Adipose tissue (tissue), 3 donors: ENCODE measurements around the gene TSPAN18. TPM values are rescaled to one million over a fixed set of nuclear protein-coding genes. Genes with fewer than 3 reads are reported as not detected.
A peak's percentile ranks its signal among the peaks of the same experiment; 100 is the strongest.

Experiments used
- H3K27ac ChIP-seq: one replicate; pipeline ENCODE4 v1.5.1; 2013; ENCODE audit warnings: low read depth, low read length
- WGBS, 3 donors: extraction: QIAGEN DNeasy Blood & Tissue Kit; methylation state at CpG; one replicate each; pipeline ENCODE4 v1.1.7; 2013; 5-methylcytosine and 5-hydroxymethylcytosine counted together
- polyA plus RNA-seq, 3 donors: library from polyadenylated mRNA; stranded (reverse); fragments of 200-250 nt; gene quantifications; one replicate each; pipeline ENCODE4 v1.2.3, GENCODE V29; 2013
- donor health status: healthy with polysubstance abuse.
- donor health status: Bipolar disorder and iron deficiency.
- donor health status: healthy.

TSPAN18 gene
- polyA plus RNA-seq, 3 donors, result 1.6 to 15.6 (median 14.4) TPM

DNA sequence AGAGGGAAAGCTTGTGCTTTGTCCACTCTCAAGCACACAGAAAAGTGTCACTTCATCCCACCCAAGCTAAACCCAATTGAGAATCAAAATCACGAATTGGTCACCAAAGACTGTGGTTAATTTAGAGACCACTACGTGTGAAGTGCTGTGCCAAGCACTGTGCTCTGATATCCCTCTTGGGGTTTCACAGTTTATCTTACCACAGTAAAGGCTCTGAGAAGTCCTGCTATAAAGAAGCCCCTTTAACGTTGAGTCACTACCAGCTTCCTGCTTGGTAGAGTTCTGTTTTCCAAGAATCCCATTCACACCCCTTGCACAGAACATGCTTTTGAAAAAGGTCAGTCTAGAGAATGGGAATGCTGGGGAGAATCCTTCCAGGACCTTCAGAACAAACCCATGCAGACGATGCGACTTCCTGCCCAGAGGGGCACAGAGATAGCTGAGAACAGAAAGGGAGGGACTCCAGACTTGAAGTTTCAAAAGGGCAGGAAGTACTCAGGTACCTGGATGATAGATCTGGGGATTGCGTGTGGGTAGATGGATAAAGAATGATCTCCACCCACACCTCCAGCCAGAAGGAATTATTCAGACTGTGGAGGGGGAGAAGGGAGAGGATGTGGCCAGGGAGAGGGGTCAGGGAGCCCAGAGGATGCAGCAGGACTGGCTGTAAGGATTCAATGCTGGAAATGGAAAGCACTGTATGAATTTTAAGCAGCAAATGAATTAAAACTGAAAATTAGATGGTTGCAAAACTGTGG, 18.1 kb upstream of the TSPAN18 start:
- WGBS, 3 donors, result 65 to 71% (median 67%) methylated on average over 6 of the region's 6 CpGs
- no peak overlapping the region for H3K27ac ChIP-seq

DNA sequence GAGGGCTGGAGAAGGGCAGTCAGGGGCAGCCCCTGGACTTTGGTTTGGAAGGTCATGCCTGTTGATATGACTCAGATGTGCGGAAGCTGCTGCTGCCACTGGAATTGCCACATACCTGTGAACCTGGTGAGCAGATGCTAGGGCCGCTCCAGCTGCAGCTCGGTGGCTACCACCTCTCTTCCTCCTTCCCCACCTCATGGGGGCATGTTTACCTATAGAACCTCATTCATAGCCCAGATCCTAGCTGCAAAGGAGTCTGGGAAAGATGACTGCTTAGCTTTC, 17.5 kb upstream of the TSPAN18 start:
- WGBS, 3 donors, result 68 to 79% (median 76%) methylated on average over 3 of the region's 3 CpGs
- H3K27ac ChIP-seq, result no peak overlapping the region

DNA sequence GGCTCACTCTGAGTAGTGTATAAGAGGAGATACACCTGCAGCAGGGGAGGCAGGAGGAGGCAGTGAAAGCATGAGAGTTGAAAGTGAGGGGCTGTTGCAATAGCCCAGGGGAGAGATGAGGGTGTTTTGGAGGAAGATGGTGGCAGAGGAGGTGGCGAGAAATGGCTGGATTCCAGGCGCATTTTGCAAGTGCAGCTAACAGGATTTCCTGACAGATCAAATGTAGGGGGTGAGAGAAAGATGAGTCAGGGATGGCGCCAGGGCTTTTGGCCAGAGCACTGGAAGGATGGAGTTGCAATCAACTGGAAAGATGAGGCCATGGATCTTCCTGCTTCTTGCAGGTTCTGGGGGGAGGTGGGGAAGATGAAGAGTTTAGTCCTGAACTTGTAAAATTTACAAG, 16.8 kb upstream of the TSPAN18 start:
- 43 to 77% (median 54%) methylated on average over 3 of the region's 3 CpGs for WGBS, 3 donors
- no peak overlapping the region for H3K27ac ChIP-seq

DNA sequence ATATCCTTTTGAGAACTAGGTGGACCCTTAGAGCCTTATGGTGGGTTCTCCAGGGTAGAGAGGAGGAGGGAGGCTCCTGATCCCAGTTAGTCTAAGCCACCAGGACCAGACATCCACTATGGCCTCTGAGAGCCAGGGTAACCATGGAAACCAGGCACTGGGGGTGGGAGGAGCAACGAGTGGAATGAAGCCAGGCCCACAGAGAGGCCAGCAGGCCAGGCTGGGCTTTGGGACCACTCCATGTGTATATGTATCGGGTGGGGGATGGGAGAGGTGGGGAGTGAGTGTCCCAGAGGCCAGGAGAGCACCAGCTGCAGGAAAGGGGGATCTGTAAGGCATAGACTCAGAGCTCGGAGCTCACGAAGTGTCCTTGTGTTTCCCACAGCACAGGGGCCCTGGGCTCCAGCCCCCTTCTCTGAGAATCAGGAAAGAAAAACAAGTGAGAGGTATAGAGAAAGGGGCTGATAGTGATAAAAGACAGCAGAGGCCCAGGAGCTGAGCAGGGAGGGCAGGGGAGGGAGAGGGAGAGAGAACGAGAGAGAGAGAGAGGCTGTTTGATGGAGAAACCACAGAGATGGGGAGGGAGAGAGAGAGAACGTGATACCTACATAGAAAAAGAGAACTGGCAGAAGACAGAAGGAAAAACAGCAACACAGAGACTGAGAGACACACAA, 15.5 kb upstream of the TSPAN18 start:
- H3K27ac ChIP-seq, result no peak overlapping the region
- WGBS, 3 donors, result 45 to 71% (median 63%) methylated on average over 6 of the region's 6 CpGs

DNA sequence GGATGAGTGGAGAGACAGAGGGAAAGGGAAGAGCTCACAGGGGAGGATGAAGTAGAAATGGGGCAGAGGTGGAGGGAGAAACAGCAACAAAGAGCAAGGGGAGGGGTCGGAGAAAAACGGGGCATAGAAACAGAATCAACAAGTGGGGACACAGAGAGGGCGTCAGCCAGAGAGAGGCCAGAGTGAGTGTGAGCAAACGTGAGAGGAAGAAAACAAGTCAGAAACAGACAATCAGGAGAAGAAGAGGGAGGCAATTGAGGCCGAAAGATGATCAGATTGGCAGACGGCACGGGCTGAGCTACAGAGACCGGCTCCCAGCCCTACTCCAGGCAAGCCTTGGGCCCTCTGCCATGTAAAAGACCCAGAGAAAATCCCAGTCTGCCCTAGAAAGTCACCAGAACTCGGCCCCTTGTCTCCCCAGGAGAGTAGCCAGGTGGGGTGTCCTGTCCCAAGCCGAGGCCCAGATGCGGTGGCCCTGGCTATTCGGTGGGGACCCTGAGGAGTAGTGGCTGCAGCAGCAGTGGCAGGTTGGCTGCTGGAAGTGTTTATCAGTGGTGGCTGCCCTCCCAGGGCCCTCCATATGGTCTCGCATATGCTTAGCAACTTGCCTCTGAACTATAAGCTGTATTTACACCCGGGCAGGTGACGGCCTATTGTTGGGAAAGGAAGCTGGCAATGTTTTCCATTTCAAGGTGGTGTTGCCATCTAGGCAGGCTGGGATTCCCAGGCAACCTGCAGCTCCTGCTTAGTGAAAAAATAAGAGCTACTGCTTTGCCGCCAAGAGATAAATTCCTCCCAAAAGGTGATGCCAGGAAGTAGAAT, 14.8 kb upstream of the TSPAN18 start:
- 51 to 79% (median 78%) methylated on average over 16 of the region's 16 CpGs for WGBS, 3 donors

DNA sequence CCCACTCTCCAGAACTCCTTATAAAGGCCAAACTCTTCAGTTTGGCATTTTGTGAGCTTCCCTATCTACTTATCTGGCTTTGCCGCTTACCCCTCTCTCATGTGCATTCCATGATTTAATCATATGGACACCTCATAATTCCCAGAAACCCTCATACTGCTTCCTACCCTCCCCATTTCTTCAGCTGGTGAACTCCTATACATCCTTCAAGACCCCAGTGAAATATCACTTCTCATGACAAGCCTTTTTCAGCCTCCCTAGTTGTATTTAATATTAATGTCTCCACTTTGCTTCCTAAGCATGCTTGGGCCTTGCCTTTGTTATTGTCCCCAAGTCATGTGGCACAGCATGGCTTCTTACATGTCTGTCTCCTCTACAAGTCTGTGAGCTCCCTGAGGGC, 13.7 kb upstream of the TSPAN18 start:
- no peak overlapping the region for H3K27ac ChIP-seq
- WGBS, 3 donors, result 83 to 96% (median 90%) methylated on average over 1 of the region's 1 CpG

More for the DNA sequence above, 14.8 kb upstream of the TSPAN18 start:
- H3K27ac ChIP-seq, result no peak overlapping the region

DNA sequence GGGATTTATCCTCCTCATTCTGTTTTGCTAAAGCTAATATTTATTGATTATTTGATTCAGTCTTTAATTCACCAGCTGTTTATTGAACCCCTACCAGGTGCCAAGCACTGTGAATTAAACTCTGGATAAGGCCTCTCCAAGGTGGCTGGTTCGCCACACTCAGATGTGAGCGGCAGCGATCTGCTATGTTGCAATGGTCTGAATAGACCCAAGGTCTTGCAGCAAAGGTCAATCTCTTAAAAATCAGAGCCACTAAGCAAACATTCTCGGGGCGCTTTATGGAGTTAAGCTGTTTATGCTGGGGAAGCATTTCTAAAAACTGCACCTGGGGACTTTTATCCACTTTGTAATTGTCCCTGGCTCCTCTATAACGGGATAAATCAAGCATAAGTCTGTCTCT, 10.5 kb upstream of the TSPAN18 start:
- 45 to 85% (median 79%) methylated on average over 6 of the region's 6 CpGs for WGBS, 3 donors
- no peak overlapping the region for H3K27ac ChIP-seq

DNA sequence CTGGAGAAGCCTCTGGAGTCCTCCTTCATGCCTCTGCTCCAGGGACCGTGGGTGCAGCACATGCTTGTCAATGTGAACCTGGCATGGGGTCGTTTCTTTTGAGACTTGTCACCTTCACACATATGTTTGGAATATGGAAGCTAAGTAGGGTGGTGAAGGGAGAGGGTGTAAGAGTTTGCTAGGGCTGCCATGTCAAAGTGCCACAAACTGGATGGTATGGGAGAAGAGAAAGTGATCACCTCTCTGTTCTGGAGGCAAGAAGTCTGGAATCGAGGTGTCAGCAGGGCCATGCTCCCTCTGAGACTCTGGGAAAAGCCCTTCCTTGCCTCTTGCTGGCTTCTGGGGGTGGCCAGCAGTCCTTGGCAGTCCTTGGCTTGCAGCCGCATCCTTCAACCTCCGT, 8.7 kb upstream of the TSPAN18 start:
- WGBS, 3 donors, result 78 to 91% (median 90%) methylated on average over 5 of the region's 5 CpGs
- no peak overlapping the region for H3K27ac ChIP-seq

DNA sequence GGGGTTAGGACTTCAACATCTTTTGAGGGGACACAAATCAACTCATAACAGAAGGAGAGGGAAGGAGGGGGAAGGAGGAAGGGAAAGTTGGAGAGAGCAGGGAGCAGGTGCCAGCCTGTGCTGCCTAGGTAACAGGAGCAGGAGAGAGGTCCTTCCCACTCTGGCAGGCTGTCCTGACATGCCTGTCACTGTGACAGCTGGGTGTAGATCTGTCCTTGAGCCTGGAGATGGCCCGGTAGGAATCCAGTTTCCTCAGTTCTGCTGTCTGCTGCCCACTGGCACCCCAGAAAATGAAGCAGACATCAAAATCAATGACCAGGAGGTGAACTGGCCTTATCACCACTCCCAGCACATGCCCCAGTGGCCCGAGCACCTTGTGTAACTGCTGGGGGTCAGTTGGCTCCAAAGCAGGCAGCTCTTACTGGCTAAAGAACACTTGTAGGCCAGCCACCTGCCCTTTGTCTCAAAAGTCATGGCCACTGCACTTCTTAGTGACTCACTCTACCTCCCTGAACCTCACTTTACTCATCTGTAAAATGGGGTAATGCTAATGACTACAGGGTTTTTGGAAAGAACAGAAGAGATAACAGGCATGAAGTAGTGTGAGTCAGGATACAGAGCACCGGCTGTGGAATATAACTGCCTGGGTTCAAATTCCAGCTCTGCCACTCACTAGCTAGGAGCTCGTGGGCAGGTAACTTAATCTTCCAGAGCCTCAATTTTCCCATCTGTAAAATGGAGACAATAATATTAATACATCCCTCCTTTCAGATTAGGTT, 8.0 kb upstream of the TSPAN18 start:
- WGBS, 3 donors, result 67 to 92% (median 90%) methylated on average over 4 of the region's 4 CpGs

DNA sequence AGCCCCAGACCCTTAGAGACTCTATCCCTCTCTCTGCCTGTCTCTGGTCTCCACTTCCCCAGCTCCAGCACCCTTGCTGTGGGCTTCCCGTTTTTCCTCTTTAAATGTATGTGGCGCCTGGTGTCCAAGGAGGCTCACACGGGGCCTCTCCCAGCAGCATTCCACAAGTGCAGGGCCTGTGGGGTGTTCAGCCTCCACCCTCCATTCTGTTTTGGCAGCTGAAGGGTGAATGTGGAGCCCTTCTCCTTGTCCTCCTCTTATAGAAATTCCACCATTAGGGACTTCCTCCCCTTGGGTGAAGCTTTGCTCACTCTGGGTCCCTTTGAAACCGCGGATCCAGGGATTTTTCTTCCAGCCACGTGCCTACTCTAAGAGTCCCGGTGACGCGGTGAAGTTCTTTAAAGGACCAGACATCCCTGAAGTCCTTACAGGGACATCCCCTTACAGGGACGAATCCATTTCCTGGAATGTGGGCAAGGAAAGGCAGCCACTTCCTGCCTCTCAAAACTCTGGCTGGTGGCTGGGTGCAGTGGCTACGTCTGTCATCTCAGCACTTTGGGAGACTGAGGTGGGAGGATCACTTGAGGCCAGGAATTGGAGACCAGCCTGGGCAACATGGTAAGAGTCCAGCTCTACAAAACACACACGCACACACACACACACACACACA, 1.6 kb upstream of the TSPAN18 start:
- WGBS, 3 donors, result 68 to 70% (median 69%) methylated on average over 12 of the region's 12 CpGs

More for the DNA sequence above, 8.0 kb upstream of the TSPAN18 start:
- no peak overlapping the region for H3K27ac ChIP-seq

DNA sequence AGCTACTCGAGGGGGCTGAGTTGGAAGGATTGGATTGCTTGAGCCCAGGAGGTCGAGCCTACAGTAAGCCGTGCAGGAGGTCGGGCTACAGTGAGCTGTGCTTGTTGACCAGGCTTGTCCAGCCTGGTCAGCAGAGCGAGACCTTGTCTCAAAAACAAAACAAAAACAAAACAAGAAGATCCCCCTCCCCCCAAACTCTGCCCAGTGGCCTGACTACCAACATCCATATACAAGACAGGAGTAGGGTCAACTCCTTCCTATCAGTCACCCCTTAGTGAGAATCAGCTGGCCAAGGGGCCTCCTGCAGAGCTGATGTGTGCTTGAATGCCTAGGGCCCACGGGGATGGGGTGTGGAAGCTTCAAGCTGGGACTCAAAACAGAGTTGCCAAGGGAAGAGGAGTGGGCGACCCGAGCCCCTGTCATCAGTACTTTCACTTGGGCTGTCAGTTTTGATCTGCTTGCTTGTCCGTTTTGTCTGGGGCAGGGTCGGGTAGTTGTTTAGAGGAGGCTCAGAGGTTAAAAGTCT, 942 bp upstream of the TSPAN18 start:
- no peak overlapping the region for H3K27ac ChIP-seq
- WGBS, 3 donors, result 65 to 76% (median 68%) methylated on average over 10 of the region's 10 CpGs

More for the DNA sequence above, 1.6 kb upstream of the TSPAN18 start:
- H3K27ac ChIP-seq, result no peak overlapping the region

DNA sequence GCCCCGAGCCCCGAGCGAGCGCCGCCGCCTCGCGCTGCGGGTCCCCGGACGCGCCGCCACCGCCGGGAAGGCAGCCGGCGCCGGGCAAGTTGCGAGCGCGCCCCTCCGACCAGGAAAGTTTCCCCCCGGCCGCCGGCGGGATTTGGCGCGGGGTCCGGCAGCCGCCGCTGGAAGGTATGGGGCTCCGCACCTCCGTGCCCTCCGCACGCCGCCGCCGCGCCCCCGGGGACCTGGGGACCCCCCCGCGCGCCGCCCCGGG, 281 bp downstream of the TSPAN18 start:
- 1 to 2% (median 1%) methylated on average over 18 to 45 of the region's 45 CpGs for WGBS, 3 donors
- H3K27ac ChIP-seq, result no peak overlapping the region

DNA sequence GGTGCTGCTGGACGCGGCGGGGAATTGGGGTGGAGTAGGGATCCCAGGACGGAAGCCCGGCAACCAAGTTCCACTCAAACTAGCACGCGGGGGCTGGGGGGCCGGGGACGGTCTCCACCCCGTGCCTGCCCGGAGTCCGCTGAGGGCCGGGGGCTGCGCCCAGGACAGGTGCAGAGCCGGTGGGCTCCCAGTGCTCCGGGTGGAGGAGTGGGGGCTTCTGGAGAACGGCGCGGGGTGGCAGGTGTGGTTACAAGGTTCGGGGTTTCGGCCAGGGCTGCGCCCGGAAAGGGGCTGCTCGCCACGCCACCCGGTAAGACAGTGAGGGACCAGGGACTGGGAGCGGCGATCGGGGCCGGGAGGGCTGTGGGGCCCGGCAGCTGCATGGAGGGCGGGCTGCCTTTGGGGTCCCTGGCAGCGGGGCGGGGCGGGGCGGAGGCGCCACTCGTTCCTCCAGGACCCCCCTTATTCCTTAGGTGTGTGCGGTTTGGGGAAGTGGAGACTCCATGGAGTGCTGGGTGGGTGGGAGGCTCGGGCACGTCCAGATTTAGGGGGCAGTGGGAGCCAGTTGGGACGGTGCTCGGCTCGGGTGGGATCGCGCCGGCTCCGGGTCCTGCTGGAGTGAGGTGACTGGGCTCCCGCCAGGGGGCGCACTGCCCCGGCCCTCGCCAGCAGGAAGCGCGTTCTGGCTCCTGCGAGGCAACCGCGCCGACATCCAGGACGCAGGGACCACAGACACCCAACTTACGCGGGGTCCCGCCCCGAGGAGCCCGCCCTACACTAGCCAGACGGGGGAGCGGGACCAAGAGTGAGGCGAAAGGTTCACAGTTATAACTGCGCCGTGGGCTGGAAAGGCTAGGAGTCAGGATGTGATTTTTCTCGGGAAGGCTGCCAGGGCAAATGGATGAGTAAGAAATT, 868 bp downstream of the TSPAN18 start:
- WGBS, 3 donors, result 0 to 1% (median 1%) methylated on average over 66 to 70 of the region's 70 CpGs
- peak overlapping the region; percentile 11 for H3K27ac ChIP-seq

DNA sequence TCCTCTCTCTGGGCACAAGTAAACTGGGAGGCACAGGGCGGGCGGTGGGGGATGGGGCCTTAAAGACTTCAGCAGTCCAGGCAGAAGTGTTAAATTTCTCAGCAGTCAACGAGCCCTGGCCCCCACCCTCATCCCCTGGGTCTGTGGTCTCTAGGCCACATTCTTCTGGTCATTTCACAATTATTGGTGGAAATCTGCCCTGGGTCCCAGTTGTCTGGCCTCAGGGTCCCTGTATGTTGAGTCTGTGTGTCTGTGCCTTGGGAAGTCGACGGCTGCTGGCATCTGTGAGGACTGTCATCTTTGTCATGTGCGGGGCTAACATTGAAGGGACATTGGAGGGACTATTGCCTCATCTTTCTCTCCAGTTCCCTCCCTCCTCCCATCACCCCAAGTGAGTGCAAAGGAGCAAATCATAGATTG, 1.7 kb downstream of the TSPAN18 start:
- WGBS, 3 donors, result 39 to 72% (median 61%) methylated on average over 6 of the region's 6 CpGs
- H3K27ac ChIP-seq, result no peak overlapping the region

DNA sequence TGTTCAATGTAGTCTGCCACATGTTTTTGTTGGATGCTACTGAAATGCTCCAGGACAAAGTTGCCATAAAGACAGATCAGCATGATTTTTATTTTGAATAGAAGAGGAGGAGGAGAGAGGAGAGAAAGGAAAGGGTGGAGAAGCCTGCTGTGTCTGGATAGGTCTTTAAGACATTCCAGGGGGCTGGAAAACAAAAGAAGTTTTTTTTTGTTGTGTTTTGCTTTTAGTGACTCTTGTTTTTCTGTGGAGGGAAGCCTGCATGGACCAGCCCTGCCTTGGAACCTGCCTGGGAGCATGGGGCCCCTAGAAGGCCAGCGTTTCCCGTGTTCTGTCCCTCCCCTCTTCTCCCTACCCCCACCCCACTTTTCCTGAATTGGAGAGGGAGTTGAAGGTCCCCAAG, 2.3 kb downstream of the TSPAN18 start:
- 47 to 62% (median 59%) methylated on average over 2 of the region's 2 CpGs for WGBS, 3 donors
- no peak overlapping the region for H3K27ac ChIP-seq

DNA sequence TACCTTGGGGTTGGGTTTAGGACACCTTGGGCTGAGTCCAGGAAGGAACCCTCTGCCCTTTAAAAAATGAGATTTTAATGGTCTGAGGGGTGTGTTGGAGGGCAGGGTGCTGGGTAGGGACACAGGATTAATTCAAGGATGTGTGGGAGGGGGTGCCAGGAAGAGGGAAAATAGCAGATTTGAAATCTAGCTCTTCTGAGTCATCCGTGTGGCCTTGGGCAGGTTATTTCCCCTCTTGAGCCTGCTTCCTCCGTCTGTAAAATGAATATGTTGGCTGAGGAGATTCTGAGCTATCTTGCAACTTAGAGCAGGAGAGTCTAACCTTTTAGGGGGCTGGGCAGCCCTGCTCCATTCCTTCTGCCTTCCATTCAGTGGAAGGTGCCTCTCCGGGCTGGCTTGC, 3.0 kb downstream of the TSPAN18 start:
- H3K27ac ChIP-seq, result no peak overlapping the region
- WGBS, 3 donors, result 66% methylated on average over 3 of the region's 3 CpGs

DNA sequence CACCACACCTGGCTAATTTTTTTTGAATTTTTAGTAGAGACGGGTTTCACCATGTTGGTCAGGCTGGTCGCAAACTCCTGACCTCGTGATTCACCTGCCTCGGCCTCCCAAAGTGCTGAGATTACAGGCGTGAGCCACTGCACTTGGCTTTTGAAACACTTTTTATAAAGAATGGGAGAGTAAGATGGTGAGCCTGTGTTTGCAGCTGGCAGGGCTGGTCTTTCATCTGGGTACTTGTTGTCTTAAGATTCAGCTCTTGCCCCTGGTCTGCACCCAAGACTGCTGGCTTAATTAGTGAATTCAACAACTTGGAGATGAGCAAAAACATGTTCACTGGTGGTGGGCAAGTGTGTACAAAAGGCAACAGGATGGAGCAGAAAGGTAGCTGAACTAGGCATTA, 4.0 kb downstream of the TSPAN18 start:
- H3K27ac ChIP-seq, result no peak overlapping the region

More for the DNA sequence above, 4.0 kb downstream of the TSPAN18 start:
- 84 to 93% (median 92%) methylated on average over 5 of the region's 5 CpGs for WGBS, 3 donors
